Measurements from ENCODE around the gene TCHP.

Gene TCHP

DNA sequence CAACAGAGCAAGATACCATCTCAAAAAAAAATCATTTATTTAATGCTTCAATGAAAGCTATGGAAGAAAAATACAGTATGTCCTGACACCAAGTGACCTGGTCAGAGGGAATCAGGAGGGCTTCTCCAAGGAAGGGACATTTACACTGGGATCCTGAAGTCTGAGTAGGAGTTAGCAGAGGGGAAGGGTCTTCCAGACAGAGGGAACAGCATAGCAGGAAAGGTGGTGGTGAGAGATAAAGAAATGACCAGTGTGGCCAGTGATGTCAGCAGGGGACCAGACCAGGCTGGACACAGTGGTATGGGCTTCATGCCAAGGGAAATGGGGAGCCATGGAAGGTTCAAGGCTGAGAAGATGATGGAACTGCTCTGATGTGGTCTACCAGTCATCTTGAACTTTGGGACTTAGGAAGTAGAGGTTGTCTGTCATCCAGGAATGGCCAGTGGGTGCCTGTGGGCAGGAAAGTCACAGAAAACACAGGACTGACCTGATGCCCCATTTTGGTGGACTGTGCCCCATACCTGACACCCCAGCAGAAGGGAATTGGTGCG lies 7.8 kb upstream of the TCHP start:
- no peak overlapping the region for H3K27ac ChIP-seq
- TF ChIP-seq, protein P1, sequence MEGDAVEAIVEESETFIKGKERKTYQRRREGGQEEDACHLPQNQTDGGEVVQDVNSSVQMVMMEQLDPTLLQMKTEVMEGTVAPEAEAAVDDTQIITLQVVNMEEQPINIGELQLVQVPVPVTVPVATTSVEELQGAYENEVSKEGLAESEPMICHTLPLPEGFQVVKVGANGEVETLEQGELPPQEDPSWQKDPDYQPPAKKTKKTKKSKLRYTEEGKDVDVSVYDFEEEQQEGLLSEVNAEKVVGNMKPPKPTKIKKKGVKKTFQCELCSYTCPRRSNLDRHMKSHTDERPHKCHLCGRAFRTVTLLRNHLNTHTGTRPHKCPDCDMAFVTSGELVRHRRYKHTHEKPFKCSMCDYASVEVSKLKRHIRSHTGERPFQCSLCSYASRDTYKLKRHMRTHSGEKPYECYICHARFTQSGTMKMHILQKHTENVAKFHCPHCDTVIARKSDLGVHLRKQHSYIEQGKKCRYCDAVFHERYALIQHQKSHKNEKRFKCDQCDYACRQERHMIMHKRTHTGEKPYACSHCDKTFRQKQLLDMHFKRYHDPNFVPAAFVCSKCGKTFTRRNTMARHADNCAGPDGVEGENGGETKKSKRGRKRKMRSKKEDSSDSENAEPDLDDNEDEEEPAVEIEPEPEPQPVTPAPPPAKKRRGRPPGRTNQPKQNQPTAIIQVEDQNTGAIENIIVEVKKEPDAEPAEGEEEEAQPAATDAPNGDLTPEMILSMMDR (conservative IDR thresholded peaks at IDR 0.05), result no peak

DNA sequence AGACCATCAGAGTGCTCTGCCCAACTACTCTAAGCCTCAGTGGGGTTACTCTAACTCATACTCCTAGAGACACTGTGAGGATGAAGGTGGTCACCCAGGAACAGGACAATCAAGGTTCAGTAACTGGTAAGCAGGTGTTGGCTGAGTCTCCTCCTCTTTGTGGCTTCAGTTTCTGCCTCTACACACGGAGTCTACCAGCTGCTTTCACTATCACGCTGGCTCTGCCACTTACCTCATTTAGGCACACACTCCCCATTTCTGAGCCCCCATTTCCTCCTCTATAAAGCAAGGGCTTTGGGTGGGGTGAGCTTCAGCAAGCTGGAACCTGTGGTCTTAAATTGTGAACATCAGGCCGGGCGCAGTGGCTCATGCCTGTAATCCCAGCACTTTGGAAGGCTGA lies 7.3 kb upstream of the TCHP start:
- TF ChIP-seq, protein P1 (conservative IDR thresholded peaks at IDR 0.05), result no peak
- no peak overlapping the region for H3K27ac ChIP-seq

DNA sequence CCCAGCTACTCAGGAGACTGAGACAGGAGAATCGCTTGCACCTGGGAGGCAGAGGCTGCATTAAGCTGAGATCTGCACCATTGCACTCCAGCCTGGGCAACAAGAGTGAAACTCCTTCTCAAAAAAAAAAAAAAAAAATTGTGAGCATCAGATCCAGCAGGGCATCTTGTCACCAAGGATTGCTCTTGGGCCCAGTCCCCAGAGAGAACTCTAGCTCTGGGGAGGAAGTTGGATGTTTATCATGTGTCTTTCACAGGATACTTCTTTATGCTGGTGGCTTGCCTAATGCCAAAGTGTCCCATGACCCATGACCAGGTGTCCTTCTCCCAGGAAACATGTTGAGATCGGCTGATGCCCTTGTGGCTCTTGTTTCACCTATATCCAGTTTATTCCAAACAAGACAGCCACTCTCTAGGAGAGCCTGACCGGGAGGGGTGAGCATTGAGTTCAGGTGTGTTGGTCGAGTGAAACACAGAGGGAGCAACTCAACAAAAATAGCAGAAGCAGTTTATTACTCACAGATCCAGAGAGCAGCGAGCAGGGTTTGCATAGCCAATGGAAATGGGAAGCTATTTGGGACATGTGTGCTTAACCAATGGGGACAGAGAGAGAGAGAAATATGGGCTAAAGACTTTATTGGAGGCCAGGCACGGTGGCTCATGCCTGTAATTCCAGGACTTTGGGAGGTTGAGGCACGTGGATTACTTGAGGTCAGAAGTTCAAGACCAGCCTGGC lies 6.6 kb upstream of the TCHP start:
- H3K27ac ChIP-seq, result no peak overlapping the region
- TF ChIP-seq, protein P1 (conservative IDR thresholded peaks at IDR 0.05), result no peak

DNA sequence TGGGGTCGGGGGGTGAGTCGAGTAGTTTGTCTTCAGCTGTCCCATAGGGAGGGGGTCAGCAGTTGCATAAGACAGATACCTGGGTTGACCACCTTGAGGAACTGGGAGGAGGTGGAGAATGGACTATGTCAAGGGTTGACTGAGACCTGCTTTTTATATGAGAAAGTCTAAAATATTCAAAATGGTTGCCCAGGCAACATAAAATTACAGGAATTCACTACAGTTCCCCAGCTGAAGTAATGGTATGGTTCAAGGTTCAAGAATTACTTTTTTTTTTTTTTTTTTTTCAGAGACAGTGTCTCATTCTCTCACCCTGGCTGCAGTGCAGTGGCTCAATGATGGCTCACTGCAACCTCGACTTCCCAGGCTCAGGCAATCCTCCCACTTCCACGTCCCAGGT lies 5.1 kb upstream of the TCHP start:
- TF ChIP-seq, protein P1 (conservative IDR thresholded peaks at IDR 0.05), result no peak

DNA sequence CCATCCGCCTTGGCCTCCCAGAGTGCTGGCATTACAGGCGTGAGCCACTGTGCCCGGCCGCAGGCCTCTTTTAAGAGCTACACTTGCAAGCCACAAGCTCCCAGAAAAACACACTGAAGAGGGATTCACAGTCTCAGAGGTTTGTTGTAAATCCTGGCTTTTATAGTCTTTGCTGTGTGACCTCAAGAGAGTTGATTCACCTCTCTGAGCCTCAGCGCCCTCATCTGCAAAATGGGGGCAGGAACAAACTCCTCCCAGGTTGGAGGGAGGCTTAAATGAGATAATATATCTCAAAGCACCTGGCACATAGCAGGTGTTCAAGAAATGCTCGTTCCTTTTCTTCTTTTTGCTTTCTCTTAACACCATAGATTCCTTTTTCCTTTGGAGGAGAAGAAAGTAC lies 3.9 kb upstream of the TCHP start:
- no peak overlapping the region for H3K27ac ChIP-seq
- TF ChIP-seq, protein P1 (conservative IDR thresholded peaks at IDR 0.05), result no peak

More for the DNA sequence above, 5.1 kb upstream of the TCHP start:
- H3K27ac ChIP-seq, result no peak overlapping the region

DNA sequence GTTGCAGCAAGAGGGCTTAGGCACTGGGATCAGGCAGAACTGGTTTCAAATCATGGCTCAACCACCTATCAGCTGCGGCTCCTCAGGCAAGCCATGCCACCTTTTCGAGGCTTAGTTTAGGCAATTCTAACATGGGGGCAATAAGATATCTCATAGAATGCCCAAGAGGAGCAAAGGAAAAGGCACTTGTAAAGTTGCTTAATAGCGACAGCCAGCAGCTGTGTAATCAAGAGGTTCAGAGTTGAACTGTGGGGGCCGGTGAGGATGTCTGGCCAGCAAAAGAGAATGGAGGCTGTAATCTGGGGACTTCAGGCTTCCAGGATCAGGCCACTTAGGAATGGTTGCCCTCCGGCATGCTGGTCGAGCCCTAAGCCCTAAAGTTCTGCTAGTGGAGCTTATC lies 3.0 kb upstream of the TCHP start:
- H3K27ac ChIP-seq, result no peak overlapping the region
- TF ChIP-seq, protein P1 (conservative IDR thresholded peaks at IDR 0.05), result no peak

DNA sequence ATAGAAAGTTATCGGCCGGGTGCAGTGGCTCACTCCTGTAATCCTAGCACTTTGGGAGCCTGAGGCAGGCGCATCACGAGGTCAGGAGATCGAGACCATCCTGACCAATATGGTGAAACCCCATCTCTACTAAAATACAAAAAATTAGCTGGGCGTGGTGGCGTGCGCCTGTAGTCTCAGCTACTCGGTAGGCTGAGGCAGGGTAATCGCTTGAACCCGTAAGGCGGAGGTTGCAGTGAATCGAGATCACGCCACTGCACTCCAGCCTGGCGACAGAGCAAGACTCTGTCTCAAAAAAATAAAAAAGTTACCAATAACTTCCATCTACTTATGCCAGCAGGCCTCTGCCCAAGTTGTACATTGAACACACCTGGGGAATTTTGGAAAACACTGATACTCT lies 729 bp upstream of the TCHP start:
- H3K27ac ChIP-seq, result peak overlapping the region; percentile 89
